HepG2 (cell line): Measurements from ENCODE around the gene ADCK2. TPM values are rescaled to one million over a fixed set of nuclear protein-coding genes. Genes with fewer than 3 reads are reported as not detected.

ENCODE experiments used
- BHLHE40 ChIP-seq: IDR thresholded peaks from 2 replicates; pipeline ENCODE4 v1.6.1; 2011; ENCODE audit warnings: low read length, improper control_type of control experiment
- CERS6 ChIP-seq: sonication (generic); formaldehyde crosslinking; IDR thresholded peaks from 2 replicates; pipeline ENCODE4 v1.5.0; 2020; ENCODE audit warnings: missing genetic modification reagents
- HDAC6 ChIP-seq: fragments of 200-600 bp; sonication (generic); IDR thresholded peaks from 2 replicates; pipeline ENCODE4 v1.7.0; 2017; ENCODE audit warnings: mild to moderate bottlenecking, antibody characterized with exemption, low read length, low read depth
- HNRNPL ChIP-seq: fragments of 200-400 bp; formaldehyde crosslinking; IDR thresholded peaks from 2 replicates; pipeline ENCODE4 v1.6.1; 2017; ENCODE audit warnings: mild to moderate bottlenecking, low read depth, low read length
- HOMEZ ChIP-seq: IDR thresholded peaks from 2 replicates; pipeline ENCODE4 v1.6.1; 2016; ENCODE audit warnings: low read depth
- IKZF4 ChIP-seq: sonication (generic); formaldehyde crosslinking; IDR thresholded peaks from 2 replicates; pipeline ENCODE4 v1.5.1; 2020; ENCODE audit warnings: borderline replicate concordance, mild to moderate bottlenecking, low read depth, missing genetic modification reagents; ENCODE audit errors: not compliant biosample characterization
- KDM4B ChIP-seq: sonication (generic); formaldehyde crosslinking; IDR thresholded peaks from 2 replicates; pipeline ENCODE4 v1.4.0; 2020; ENCODE audit warnings: missing genetic modification reagents
- RNF2 ChIP-seq: fragments of 450-650 bp; conservative IDR thresholded peaks from 2 replicates; pipeline ENCODE4 v1.6.1; 2016; ENCODE audit warnings: low read depth
- TBX2 ChIP-seq: sonication (generic); formaldehyde crosslinking; IDR thresholded peaks from 2 replicates; pipeline ENCODE4 v1.5.0; 2020; ENCODE audit warnings: missing genetic modification reagents, mild to moderate bottlenecking, borderline replicate concordance
- ZBTB3 ChIP-seq: sonication (generic); formaldehyde crosslinking; IDR thresholded peaks from 2 replicates; pipeline ENCODE4 v1.4.0; 2020; ENCODE audit warnings: low read depth, mild to moderate bottlenecking, moderate library complexity, missing genetic modification reagents, borderline replicate concordance
- ZBTB7B ChIP-seq: sonication (generic); formaldehyde crosslinking; IDR thresholded peaks from 2 replicates; pipeline ENCODE4 v1.4.0; 2020; ENCODE audit warnings: missing genetic modification reagents
- ZNF33A ChIP-seq: sonication (generic); formaldehyde crosslinking; IDR thresholded peaks from 2 replicates; pipeline ENCODE4 v1.5.1; 2020; ENCODE audit warnings: missing genetic modification reagents, mild to moderate bottlenecking, moderate library complexity, borderline replicate concordance
- ZNF678 ChIP-seq: sonication (generic); formaldehyde crosslinking; IDR thresholded peaks from 2 replicates; pipeline ENCODE4 v1.4.0; 2020; ENCODE audit warnings: mild to moderate bottlenecking, missing genetic modification reagents
- ZNF7 ChIP-seq: IDR thresholded peaks from 2 replicates; pipeline ENCODE4 v1.6.1; 2016; ENCODE audit warnings: missing biosample characterization, missing genetic modification reagents
- ZNF703 ChIP-seq: sonication (generic); formaldehyde crosslinking; IDR thresholded peaks from 2 replicates; pipeline ENCODE4 v1.5.1; 2020; ENCODE audit warnings: missing genetic modification reagents, mild to moderate bottlenecking, moderate library complexity, borderline replicate concordance
- ZNF724P ChIP-seq: sonication (generic); formaldehyde crosslinking; IDR thresholded peaks from 2 replicates; pipeline ENCODE4 v1.8.0; 2022; ENCODE audit warnings: missing genetic modification reagents, borderline replicate concordance
- ZNF784 ChIP-seq: sonication (generic); formaldehyde crosslinking; IDR thresholded peaks from 2 replicates; pipeline ENCODE4 v1.5.1; 2020; ENCODE audit warnings: missing genetic modification reagents, mild to moderate bottlenecking, borderline replicate concordance
- polyA plus RNA-seq, 8 experiments: library from polyadenylated mRNA; depleted of rRNA in 3 of 8; stranded (reverse) in 7 of 8; unstranded in 1 of 8; fragments of >200 nt; fragmentation: Illumina TruSeq in 4 of 8; extraction: Trizol in 4 of 8; gene quantifications; 2 replicates each; pipeline versions ENCODE4 v1.2.1 to v1.2.3, GENCODE V29; 2011 to 2016; ENCODE audit warnings: low read depth in 4 of 8, missing spikeins in 1 of 8, mixed read lengths in 1 of 8; ENCODE audit not compliant: insufficient read depth in 1 of 8
- total RNA-seq, 5 experiments: library from RNA; depleted of rRNA; stranded (reverse); fragments of >200 nt; fragmentation: Illumina TruSeq; extraction: Trizol; gene quantifications; 2 replicates each; pipeline ENCODE4 v1.2.3, GENCODE V29; 2016; ENCODE audit warnings: low read depth in 1 of 5
- TF ChIP-seq, protein P1 (sequence below): sonication (generic); formaldehyde crosslinking; IDR thresholded peaks from 2 replicates; pipeline ENCODE4 v1.8.1; 2023; ENCODE audit warnings: missing genetic modification reagents, inconsistent platforms, borderline replicate concordance
- TF ChIP-seq, protein P2 (sequence below): sonication (generic); formaldehyde crosslinking; IDR thresholded peaks from 2 replicates; pipeline ENCODE4 v1.4.0; 2020; ENCODE audit warnings: missing genetic modification reagents, borderline replicate concordance

Gene ADCK2
- total and polyA plus RNA-seq, 2 of the 13 experiments (the other 11 are each of a cell fraction or from before 2014, with no cell fraction given) = 8.6 to 18.8 TPM

- peak; percentile 88; the same call in 1 of the 2 replicates for TF ChIP-seq ZNF724P (CRISPR knock-in tag)
- TF ChIP-seq CERS6 = no peak
- TF ChIP-seq HOMEZ (CRISPR knock-in tag) = no peak
- TF ChIP-seq ZNF678 (CRISPR knock-in tag) = peak; percentile 82; the same call in 1 of the 2 replicates
- no peak for TF ChIP-seq ZNF33A
- TF ChIP-seq ZBTB7B (CRISPR knock-in tag) = peak; percentile 72
- TF ChIP-seq, protein P1, sequence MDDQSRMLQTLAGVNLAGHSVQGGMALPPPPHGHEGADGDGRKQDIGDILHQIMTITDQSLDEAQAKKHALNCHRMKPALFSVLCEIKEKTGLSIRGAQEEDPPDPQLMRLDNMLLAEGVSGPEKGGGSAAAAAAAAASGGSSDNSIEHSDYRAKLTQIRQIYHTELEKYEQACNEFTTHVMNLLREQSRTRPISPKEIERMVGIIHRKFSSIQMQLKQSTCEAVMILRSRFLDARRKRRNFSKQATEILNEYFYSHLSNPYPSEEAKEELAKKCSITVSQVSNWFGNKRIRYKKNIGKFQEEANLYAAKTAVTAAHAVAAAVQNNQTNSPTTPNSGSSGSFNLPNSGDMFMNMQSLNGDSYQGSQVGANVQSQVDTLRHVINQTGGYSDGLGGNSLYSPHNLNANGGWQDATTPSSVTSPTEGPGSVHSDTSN (CRISPR knock-in tag) = no peak
- no peak for TF ChIP-seq HNRNPL
- peak; percentile 23 for TF ChIP-seq ZNF784 (CRISPR knock-in tag)
- TF ChIP-seq ZBTB3 (CRISPR knock-in tag) = 0 out of 2 replicates have a peak, but pooled peaks have one; percentile 49
- TF ChIP-seq ZNF703 (CRISPR knock-in tag) = no peak
- TF ChIP-seq BHLHE40 = no peak
- TF ChIP-seq, protein P2, sequence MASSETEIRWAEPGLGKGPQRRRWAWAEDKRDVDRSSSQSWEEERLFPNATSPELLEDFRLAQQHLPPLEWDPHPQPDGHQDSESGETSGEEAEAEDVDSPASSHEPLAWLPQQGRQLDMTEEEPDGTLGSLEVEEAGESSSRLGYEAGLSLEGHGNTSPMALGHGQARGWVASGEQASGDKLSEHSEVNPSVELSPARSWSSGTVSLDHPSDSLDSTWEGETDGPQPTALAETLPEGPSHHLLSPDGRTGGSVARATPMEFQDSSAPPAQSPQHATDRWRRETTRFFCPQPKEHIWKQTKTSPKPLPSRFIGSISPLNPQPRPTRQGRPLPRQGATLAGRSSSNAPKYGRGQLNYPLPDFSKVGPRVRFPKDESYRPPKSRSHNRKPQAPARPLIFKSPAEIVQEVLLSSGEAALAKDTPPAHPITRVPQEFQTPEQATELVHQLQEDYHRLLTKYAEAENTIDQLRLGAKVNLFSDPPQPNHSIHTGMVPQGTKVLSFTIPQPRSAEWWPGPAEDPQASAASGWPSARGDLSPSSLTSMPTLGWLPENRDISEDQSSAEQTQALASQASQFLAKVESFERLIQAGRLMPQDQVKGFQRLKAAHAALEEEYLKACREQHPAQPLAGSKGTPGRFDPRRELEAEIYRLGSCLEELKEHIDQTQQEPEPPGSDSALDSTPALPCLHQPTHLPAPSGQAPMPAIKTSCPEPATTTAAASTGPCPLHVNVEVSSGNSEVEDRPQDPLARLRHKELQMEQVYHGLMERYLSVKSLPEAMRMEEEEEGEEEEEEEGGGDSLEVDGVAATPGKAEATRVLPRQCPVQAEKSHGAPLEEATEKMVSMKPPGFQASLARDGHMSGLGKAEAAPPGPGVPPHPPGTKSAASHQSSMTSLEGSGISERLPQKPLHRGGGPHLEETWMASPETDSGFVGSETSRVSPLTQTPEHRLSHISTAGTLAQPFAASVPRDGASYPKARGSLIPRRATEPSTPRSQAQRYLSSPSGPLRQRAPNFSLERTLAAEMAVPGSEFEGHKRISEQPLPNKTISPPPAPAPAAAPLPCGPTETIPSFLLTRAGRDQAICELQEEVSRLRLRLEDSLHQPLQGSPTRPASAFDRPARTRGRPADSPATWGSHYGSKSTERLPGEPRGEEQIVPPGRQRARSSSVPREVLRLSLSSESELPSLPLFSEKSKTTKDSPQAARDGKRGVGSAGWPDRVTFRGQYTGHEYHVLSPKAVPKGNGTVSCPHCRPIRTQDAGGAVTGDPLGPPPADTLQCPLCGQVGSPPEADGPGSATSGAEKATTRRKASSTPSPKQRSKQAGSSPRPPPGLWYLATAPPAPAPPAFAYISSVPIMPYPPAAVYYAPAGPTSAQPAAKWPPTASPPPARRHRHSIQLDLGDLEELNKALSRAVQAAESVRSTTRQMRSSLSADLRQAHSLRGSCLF = no peak
- peak; percentile 88 for TF ChIP-seq TBX2
- peak; percentile 31 for TF ChIP-seq IKZF4
- TF ChIP-seq ZNF7 (CRISPR knock-in tag) = no peak
- no peak for TF ChIP-seq HDAC6
- TF ChIP-seq KDM4B (CRISPR knock-in tag) = no peak; the same call in none of the 2 replicates
- TF ChIP-seq RNF2 = peak; percentile 95
These were observed 24.1 kb downstream of the ADCK2 start, which contains the start of gene NDUFB2 (continued) for GRCh38 chr7:140696680-140697446.
